ENCODE data around the gene LBX1. TPM values are rescaled to one million over a fixed set of nuclear protein-coding genes. Genes with fewer than 3 reads are reported as not detected.

The LBX1 gene
- total and polyA plus RNA-seq, 2 donors (not counting 3 experiments of a cell fraction or from before 2014, with no cell fraction given): not detected

DNA sequence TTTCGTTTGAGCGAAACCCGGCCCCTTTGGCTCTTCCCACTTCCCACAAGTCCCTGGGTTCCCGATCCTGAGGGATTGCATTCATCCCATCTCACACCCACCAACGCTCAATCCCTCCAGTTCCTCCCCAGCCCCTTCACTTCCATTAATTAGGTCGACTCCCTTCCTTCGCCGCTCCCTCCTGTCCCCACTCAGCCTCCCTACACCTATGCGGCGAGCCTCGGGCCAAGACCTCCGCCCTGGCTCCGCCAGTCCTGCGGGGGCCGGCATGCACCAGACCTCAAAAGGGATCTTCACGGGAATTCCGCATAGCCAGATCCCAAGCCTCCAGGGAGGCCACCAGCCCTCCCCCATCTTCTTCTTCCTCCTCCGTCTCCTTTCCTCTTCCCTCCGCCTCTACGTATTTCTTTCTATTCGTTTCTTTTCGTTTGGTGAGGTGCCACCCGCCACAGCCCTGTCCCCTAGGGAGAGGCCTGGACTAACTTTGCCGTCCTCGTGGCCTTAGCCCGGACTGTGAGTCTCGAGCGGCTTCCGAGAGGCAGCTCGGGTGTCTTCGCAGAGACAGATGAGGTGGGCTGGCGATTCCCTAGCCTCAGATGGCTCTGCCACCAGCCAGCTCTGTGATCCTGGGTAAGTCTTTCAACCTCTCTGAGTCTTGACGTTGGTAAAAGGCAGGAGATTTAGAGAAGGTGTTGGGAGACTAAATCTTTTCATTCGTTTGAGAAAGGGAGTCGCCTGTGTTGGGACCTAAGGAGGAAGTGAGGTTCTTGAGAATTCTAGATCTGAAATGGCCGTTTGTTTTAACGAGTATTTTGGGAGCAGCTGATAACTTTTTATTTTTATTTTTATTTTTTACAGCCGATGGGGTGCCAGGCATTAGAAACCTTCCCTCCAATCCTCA, 8.1 kb upstream of the LBX1 start:
- TF ChIP-seq, protein P1, sequence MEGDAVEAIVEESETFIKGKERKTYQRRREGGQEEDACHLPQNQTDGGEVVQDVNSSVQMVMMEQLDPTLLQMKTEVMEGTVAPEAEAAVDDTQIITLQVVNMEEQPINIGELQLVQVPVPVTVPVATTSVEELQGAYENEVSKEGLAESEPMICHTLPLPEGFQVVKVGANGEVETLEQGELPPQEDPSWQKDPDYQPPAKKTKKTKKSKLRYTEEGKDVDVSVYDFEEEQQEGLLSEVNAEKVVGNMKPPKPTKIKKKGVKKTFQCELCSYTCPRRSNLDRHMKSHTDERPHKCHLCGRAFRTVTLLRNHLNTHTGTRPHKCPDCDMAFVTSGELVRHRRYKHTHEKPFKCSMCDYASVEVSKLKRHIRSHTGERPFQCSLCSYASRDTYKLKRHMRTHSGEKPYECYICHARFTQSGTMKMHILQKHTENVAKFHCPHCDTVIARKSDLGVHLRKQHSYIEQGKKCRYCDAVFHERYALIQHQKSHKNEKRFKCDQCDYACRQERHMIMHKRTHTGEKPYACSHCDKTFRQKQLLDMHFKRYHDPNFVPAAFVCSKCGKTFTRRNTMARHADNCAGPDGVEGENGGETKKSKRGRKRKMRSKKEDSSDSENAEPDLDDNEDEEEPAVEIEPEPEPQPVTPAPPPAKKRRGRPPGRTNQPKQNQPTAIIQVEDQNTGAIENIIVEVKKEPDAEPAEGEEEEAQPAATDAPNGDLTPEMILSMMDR (IDR thresholded peaks at IDR 0.05; ENCODE audit: extremely low read depth in 1 of 2, insufficient read depth in 1 of 2, low read depth in 1 of 2, low read length in 2 of 2): no peak
- TF ChIP-seq EZH2 (IDR thresholded peaks at IDR 0.05; ENCODE audit: borderline replicate concordance, low read depth, low read length, severe bottlenecking): peak; percentile 72
- FAIRE-seq (no peak), DNase-seq (ENCODE audit: low read depth, low spot score) (peak; percentile 35)
- Histone ChIP-seq H4K20me1 (replicated peaks; ENCODE audit: control insufficient read depth, extremely low read depth, insufficient read depth, low read length) (no peaks in the 10 kb centered on the region), H2AFZ (ENCODE audit: low read depth, low read length) (no peak overlapping the region), H3K27ac (ENCODE audit: insufficient read depth, low read depth, low read length) (no peak overlapping the region), H3K4me2 (ENCODE audit: insufficient read depth, low read length) (no peak overlapping the region), H3K9me3 (replicated peaks; ENCODE audit: control insufficient read depth, insufficient read depth, low read length) (no peaks in the 10 kb centered on the region), H3K79me2 (ENCODE audit: control insufficient read depth, insufficient read depth, low read length) (no peaks in the 10 kb centered on the region), H3K4me3 (replicated peaks in 1 of 3; ENCODE audit: insufficient read depth in 1 of 3, low read depth in 1 of 3, low read length in 3 of 3) (no peak overlapping the region), H3K36me3 (ENCODE audit: control insufficient read depth in 2 of 2, extremely low read depth in 1 of 2, insufficient read depth in 2 of 2, low read length in 2 of 2) (no peaks in the 10 kb centered on the region), H3K9ac (replicated peaks; ENCODE audit: extremely low read depth, insufficient read depth, low read length) (no peak overlapping the region), H3K4me1 (ENCODE audit: control insufficient read depth, extremely low read depth, insufficient read depth, low read length) (peaks cover 2% of the 10 kb centered on the region), H3K27me3 (ENCODE audit: control insufficient read depth in 2 of 2, insufficient read depth in 2 of 2, low read length in 2 of 2) (peaks cover 84 to 86% of the 10 kb centered on the region in 2 experiments), H3K9me1 (replicated peaks; ENCODE audit: control insufficient read depth, extremely low read depth, insufficient read depth, low read length) (no peaks in the 10 kb centered on the region)
- POLR2A ChIA-PET: no interaction called here
- intact Hi-C loops (cut with micrococcal nuclease) (no loop called here), dilution Hi-C loops (cut with MboI; ENCODE audit: extremely low pct_ligation_motif_present, low sequenced_read_pairs) (no loop called here)
- CTCF ChIA-PET: interaction anchor here (0.8 to 4.5 kb wide), 5 partner anchors 18 to 230 kb away, joined by 3 to 34 read pairs (median 8); no protein-coding TSS in a partner anchor
- no TSS peak for BruUV-seq (replicated peaks)
